ENCODE data around the gene REL.

REL gene

GRCh38 chr2:60890393-60890707 is 9.0 kb downstream of the REL start:
- Histone ChIP-seq H3K27me3 (ENCODE audit: low read length) (no peaks in the 10 kb centered on the region), H3K9me2 (replicated peaks; ENCODE audit: insufficient read depth, low read length) (no peaks in the 10 kb centered on the region), H3K4me2 (ENCODE audit: low read depth, low read length, poor library complexity, severe bottlenecking) (peak overlapping the region; percentile 34), H3K4me3 (ENCODE audit: insufficient read depth, low read length, poor library complexity, severe bottlenecking) (no peak overlapping the region), H3K9ac (ENCODE audit: low read length) (no peak overlapping the region), H3K79me2 (ENCODE audit: insufficient read depth, low read length) (peaks cover 98% of the 10 kb centered on the region), H2AFZ (ENCODE audit: low read depth, low read length, severe bottlenecking) (no peak overlapping the region), H3K9me3 (ENCODE audit: insufficient read depth, low read length) (no peaks in the 10 kb centered on the region), H4K20me1 (ENCODE audit: low read depth, low read length) (peaks cover 80% of the 10 kb centered on the region), H3F3A (ENCODE audit: insufficient read depth) (peaks cover 72% of the 10 kb centered on the region), H3K36me3 (ENCODE audit: low read length) (peaks cover 77% of the 10 kb centered on the region), H3K27ac (ENCODE audit: low read depth, low read length) (peak overlapping the region; percentile 42)
- TF ChIP-seq CTCF (IDR thresholded peaks at IDR 0.05; ENCODE audit: insufficient read depth, low read length, poor library complexity, severe bottlenecking) (no peak), EZH2phosphoT487 (conservative IDR thresholded peaks at IDR 0.05; ENCODE audit: low read length) (no peak)

- Histone ChIP-seq H3F3A (ENCODE audit: insufficient read depth) (peaks cover 72% of the 10 kb centered on the region), H3K27me3 (ENCODE audit: low read length) (no peaks in the 10 kb centered on the region), H3K4me3 (ENCODE audit: insufficient read depth, low read length, poor library complexity, severe bottlenecking) (no peak overlapping the region), H3K9me2 (replicated peaks; ENCODE audit: insufficient read depth, low read length) (no peaks in the 10 kb centered on the region), H2AFZ (ENCODE audit: low read depth, low read length, severe bottlenecking) (no peak overlapping the region), H4K20me1 (ENCODE audit: low read depth, low read length) (peaks cover 78% of the 10 kb centered on the region), H3K9ac (ENCODE audit: low read length) (no peak overlapping the region), H3K79me2 (ENCODE audit: insufficient read depth, low read length) (peaks cover 98% of the 10 kb centered on the region), H3K9me3 (ENCODE audit: insufficient read depth, low read length) (no peaks in the 10 kb centered on the region), H3K36me3 (ENCODE audit: low read length) (peaks cover 78% of the 10 kb centered on the region), H3K27ac (ENCODE audit: low read depth, low read length) (peak overlapping the region; percentile 42; the same call in 1 of the 2 replicates), H3K4me2 (ENCODE audit: low read depth, low read length, poor library complexity, severe bottlenecking) (peak overlapping the region; percentile 34)
- TF ChIP-seq CTCF (IDR thresholded peaks at IDR 0.05; ENCODE audit: insufficient read depth, low read length, poor library complexity, severe bottlenecking) (no peak), EZH2phosphoT487 (conservative IDR thresholded peaks at IDR 0.05; ENCODE audit: low read length) (no peak)
Measured at GRCh38 chr2:60891180-60891579, 9.8 kb downstream of the REL start.

GRCh38 chr2:60898567-60898966 is 17.2 kb downstream of the REL start:
- no peak for TF ChIP-seq CTCF (IDR thresholded peaks at IDR 0.05; ENCODE audit: insufficient read depth, low read length, poor library complexity, severe bottlenecking)
- TF ChIP-seq EZH2phosphoT487 (conservative IDR thresholded peaks at IDR 0.05; ENCODE audit: low read length): no peak
- no peaks in the 10 kb centered on the region for H3K9me3 ChIP-seq (ENCODE audit: insufficient read depth, low read length)
- no peak overlapping the region for H2AFZ ChIP-seq (ENCODE audit: low read depth, low read length, severe bottlenecking)
- peaks cover 95% of the 10 kb centered on the region for H3K79me2 ChIP-seq (ENCODE audit: insufficient read depth, low read length)
- H3K36me3 ChIP-seq (ENCODE audit: low read length): peaks cover 87% of the 10 kb centered on the region
- no peaks in the 10 kb centered on the region for H3K27me3 ChIP-seq (ENCODE audit: low read length)
- no peak overlapping the region for H3K4me3 ChIP-seq (ENCODE audit: insufficient read depth, low read length, poor library complexity, severe bottlenecking)
- H3K9ac ChIP-seq (ENCODE audit: low read length): no peak overlapping the region
- H3K4me2 ChIP-seq (ENCODE audit: low read depth, low read length, poor library complexity, severe bottlenecking): no peak overlapping the region
- no peaks in the 10 kb centered on the region for H3K9me2 ChIP-seq (replicated peaks; ENCODE audit: insufficient read depth, low read length)
- peaks cover 71% of the 10 kb centered on the region for H3F3A ChIP-seq (ENCODE audit: insufficient read depth)
- peaks cover 59% of the 10 kb centered on the region for H4K20me1 ChIP-seq (ENCODE audit: low read depth, low read length)
- no peak overlapping the region for H3K27ac ChIP-seq (ENCODE audit: low read depth, low read length)
